ENCODE measurements around the gene LEP. TPM values are rescaled to one million over a fixed set of nuclear protein-coding genes. Genes with fewer than 3 reads are reported as not detected.

LEP gene
- total RNA-seq, 6 experiments from 2014 or later, result not detected

GRCh38 chr7:128259131-128260061 is 18.3 kb downstream of the LEP start:
- H3K27ac Mint-ChIP-seq, result peak overlapping the region; percentile 31; the same call in 1 of the 2 replicates
- H3K4me1 Mint-ChIP-seq (ENCODE audit: low read depth), result peaks cover 16% of the 10 kb centered on the region
- peaks cover 15% of the 10 kb centered on the region for H3K27me3 Mint-ChIP-seq (ENCODE audit: insufficient read depth)
- DNase-seq, result peak; percentile 25
- TF ChIP-seq CTCF (IDR thresholded peaks at IDR 0.05), result no peak
- no peak overlapping the region for H3K4me3 Mint-ChIP-seq
- H3K36me3 Mint-ChIP-seq (ENCODE audit: low read depth), result 0 out of 2 replicates have a peak, but pooled peaks cover 6% of the 10 kb centered on the region
- no peaks in the 10 kb centered on the region for H3K9me3 Mint-ChIP-seq

- no peaks in the 10 kb centered on the region for H3K9me3 Mint-ChIP-seq
- H3K27ac Mint-ChIP-seq, result no peak overlapping the region
- no peak for TF ChIP-seq CTCF (IDR thresholded peaks at IDR 0.05)
- 0 out of 2 replicates have a peak, but pooled peaks cover 6% of the 10 kb centered on the region for H3K36me3 Mint-ChIP-seq (ENCODE audit: low read depth)
- no peak overlapping the region for H3K4me3 Mint-ChIP-seq
- H3K4me1 Mint-ChIP-seq (ENCODE audit: low read depth), result peaks cover 15% of the 10 kb centered on the region
- peaks cover 15% of the 10 kb centered on the region for H3K27me3 Mint-ChIP-seq (ENCODE audit: insufficient read depth)
- DNase-seq, result no peak
Observed at GRCh38 chr7:128260069-128260795, 19.2 kb downstream of the LEP start.

GRCh38 chr7:128262273-128263028 is 21.4 kb downstream of the LEP start:
- H3K36me3 Mint-ChIP-seq (ENCODE audit: low read depth), result 0 out of 2 replicates have a peak, but pooled peaks cover 6% of the 10 kb centered on the region
- H3K27me3 Mint-ChIP-seq (ENCODE audit: insufficient read depth), result peaks cover 23% of the 10 kb centered on the region
- H3K9me3 Mint-ChIP-seq, result no peaks in the 10 kb centered on the region
- H3K4me1 Mint-ChIP-seq (ENCODE audit: low read depth), result peaks cover 27% of the 10 kb centered on the region
- no peak overlapping the region for H3K4me3 Mint-ChIP-seq
- TF ChIP-seq CTCF (IDR thresholded peaks at IDR 0.05), result no peak
- DNase-seq, result no peak
- H3K27ac Mint-ChIP-seq, result no peak overlapping the region

GRCh38 chr7:128263420-128263819 is 22.3 kb downstream of the LEP start:
- Mint-ChIP-seq H3K4me3 (no peak overlapping the region), H3K27ac (no peak overlapping the region), H3K27me3 (ENCODE audit: insufficient read depth) (peaks cover 23% of the 10 kb centered on the region), H3K9me3 (no peaks in the 10 kb centered on the region), H3K4me1 (ENCODE audit: low read depth) (peaks cover 32% of the 10 kb centered on the region), H3K36me3 (ENCODE audit: low read depth) (0 out of 2 replicates have a peak, but pooled peaks cover 6% of the 10 kb centered on the region)
- DNase-seq, result no peak
- no peak for TF ChIP-seq CTCF (IDR thresholded peaks at IDR 0.05)

GRCh38 chr7:128264477-128264876 is 23.4 kb downstream of the LEP start:
- no peak overlapping the region for H3K27ac Mint-ChIP-seq
- no peak for DNase-seq
- H3K4me3 Mint-ChIP-seq, result no peak overlapping the region
- no peaks in the 10 kb centered on the region for H3K9me3 Mint-ChIP-seq
- TF ChIP-seq CTCF (IDR thresholded peaks at IDR 0.05), result no peak
- peaks cover 22% of the 10 kb centered on the region for H3K27me3 Mint-ChIP-seq (ENCODE audit: insufficient read depth)
- H3K4me1 Mint-ChIP-seq (ENCODE audit: low read depth), result peaks cover 21% of the 10 kb centered on the region
- peaks cover 6% of the 10 kb centered on the region; the same call in 1 of the 2 replicates for H3K36me3 Mint-ChIP-seq (ENCODE audit: low read depth)
